HepG2 (cell line): ENCODE measurements around the gene HOXA6. TPM values are rescaled to one million over a fixed set of nuclear protein-coding genes. Genes with fewer than 3 reads are reported as not detected.

Experiments used
- ATAC-seq: fragments of 200-7000 bp; cut with Tn5 transposase; 3 replicates; pipeline ENCODE4 v1.9.1; 2020; ENCODE audit warnings: mild to moderate bottlenecking, moderate library complexity
- BruUV-seq: library from RNA; stranded (reverse); fragments of 400-500 nt; replicated peaks from 2 replicates; lab custom pipeline; 2021; lab: Mats Ljungman, UMichigan
- CTCF ChIA-PET: fragments of 300-600 bp; formaldehyde crosslinking; extraction: SDS; loops from one replicate; lab custom pipeline; 2021; ENCODE audit warnings: low total read pairs, inconsistent platforms, low intra/inter-chr PET ratio; lab: Yijun Ruan, JAX
- POLR2A ChIA-PET: fragments of 350-600 bp; sonication (Branson Sonifier 250); formaldehyde crosslinking; loops from one replicate; lab custom pipeline; 2020; ENCODE audit warnings: antibody characterized with exemption, inconsistent platforms; lab: Yijun Ruan, JAX
- DNase-seq: peaks from one replicate; pipeline ENCODE4 v3.0.0-alpha.2; 2015; ENCODE audit warnings: low spot score
- FAIRE-seq: peaks from 3 replicates; lab custom pipeline; 2011; peaks lifted over from hg19 to GRCh38; lab: Jason Lieb, UNC
- H2AFZ ChIP-seq: one replicate; pipeline ENCODE4 v1.6.1; 2011; ENCODE audit warnings: low read length, inconsistent platforms
- H3K27ac ChIP-seq: fragments of 300-600 bp; 3 replicates; pipeline ENCODE4 v1.8.0; 2011; ENCODE audit warnings: mixed run types, mild to moderate bottlenecking, mixed read lengths, low read length, inconsistent platforms; ENCODE audit not compliant: insufficient read depth; ENCODE audit errors: extremely low read length
- H3K27me3 ChIP-seq, 2 experiments: fragments of 200-600 bp in 1 of 2; 2 replicates in 1 of 2; 3 replicates in 1 of 2; pipeline versions ENCODE4 v1.6.0 to v1.8.0; 2011; ENCODE audit warnings: low read length in 2 of 2, mild to moderate bottlenecking in 2 of 2, moderate library complexity in 2 of 2, inconsistent platforms in 1 of 2; ENCODE audit not compliant: insufficient read depth in 2 of 2, control insufficient read depth in 1 of 2
- H3K36me3 ChIP-seq, 2 experiments: fragments of 200-600 bp in 1 of 2; replicated peaks in 1 of 2; 2 replicates in 1 of 2; 3 replicates in 1 of 2; pipeline versions ENCODE4 v1.5.1 to v1.8.0; 2011; ENCODE audit warnings: low read length in 2 of 2, inconsistent platforms in 1 of 2; ENCODE audit not compliant: insufficient read depth in 2 of 2, control insufficient read depth in 1 of 2
- H3K4me1 ChIP-seq: 2 replicates; pipeline ENCODE4 v1.5.1; 2012; ENCODE audit warnings: low read length, inconsistent platforms; ENCODE audit not compliant: insufficient read depth
- H3K4me2 ChIP-seq: 2 replicates; pipeline ENCODE4 v1.6.0; 2011; ENCODE audit warnings: low read depth, low read length, inconsistent platforms
- H3K4me3 ChIP-seq, 3 experiments: fragments of 200-600 bp in 1 of 3; sonication (generic), shearing (Covaris generic) in 1 of 3; replicated peaks in 1 of 3; 2 replicates each; pipeline ENCODE4 v1.5.1; 2011 to 2016; ENCODE audit warnings: low read length in 3 of 3, inconsistent platforms in 2 of 3, low read depth in 2 of 3, mild to moderate bottlenecking in 2 of 3, control low read depth in 1 of 3, mixed read lengths in 1 of 3; ENCODE audit not compliant: insufficient read depth in 1 of 3
- H3K79me2 ChIP-seq: one replicate; pipeline ENCODE4 v1.6.1; 2011; ENCODE audit warnings: low read length, inconsistent platforms; ENCODE audit not compliant: insufficient read depth
- H3K9ac ChIP-seq: 2 replicates; pipeline ENCODE4 v1.6.0; 2011; ENCODE audit warnings: mild to moderate bottlenecking, low read depth, low read length, inconsistent platforms; ENCODE audit not compliant: insufficient read depth
- H3K9me3 ChIP-seq: 2 replicates; pipeline ENCODE4 v1.5.1; 2012; ENCODE audit warnings: mild to moderate bottlenecking, low read length
- H4K20me1 ChIP-seq: 2 replicates; pipeline ENCODE4 v1.6.0; 2011; ENCODE audit warnings: inconsistent platforms, mild to moderate bottlenecking, low read length, moderate library complexity; ENCODE audit not compliant: insufficient read depth
- CBFB ChIP-seq: sonication (generic); formaldehyde crosslinking; IDR thresholded peaks from 2 replicates; pipeline ENCODE4 v1.4.0; 2020; ENCODE audit warnings: missing genetic modification reagents
- FOXO1 ChIP-seq: sonication (generic); formaldehyde crosslinking; IDR thresholded peaks from 2 replicates; pipeline ENCODE4 v1.4.0; 2020; ENCODE audit warnings: missing genetic modification reagents
- MAFG ChIP-seq: sonication (generic); formaldehyde crosslinking; IDR thresholded peaks from 2 replicates; pipeline ENCODE4 v1.5.1; 2020; ENCODE audit warnings: mild to moderate bottlenecking, missing genetic modification reagents
- MAZ ChIP-seq, 2 experiments: sonication (generic) in 1 of 2; formaldehyde crosslinking in 1 of 2; IDR thresholded peaks; 2 replicates each; pipeline versions ENCODE4 v1.5.0 to v1.6.1; 2012 to 2020; ENCODE audit warnings: low read depth in 2 of 2, mild to moderate bottlenecking in 2 of 2, borderline replicate concordance in 1 of 2, improper control_type of control experiment in 1 of 2, low read length in 1 of 2, missing genetic modification reagents in 1 of 2, moderate library complexity in 1 of 2
- NCOA2 ChIP-seq: sonication (generic); formaldehyde crosslinking; IDR thresholded peaks from 2 replicates; pipeline ENCODE4 v1.8.0; 2022; ENCODE audit warnings: inconsistent platforms
- PHB2 ChIP-seq: fragments of 450-650 bp; IDR thresholded peaks from 2 replicates; pipeline ENCODE4 v1.6.1; 2018; ENCODE audit not compliant: partially characterized antibody
- SP140L ChIP-seq: sonication (generic); formaldehyde crosslinking; IDR thresholded peaks from 2 replicates; pipeline ENCODE4 v1.4.0; 2020; ENCODE audit warnings: missing genetic modification reagents, borderline replicate concordance
- ZNF337 ChIP-seq: sonication (generic); formaldehyde crosslinking; IDR thresholded peaks from 2 replicates; pipeline ENCODE4 v1.5.1; 2020; ENCODE audit warnings: missing genetic modification reagents, low read depth, mild to moderate bottlenecking, borderline replicate concordance
- ZNF468 ChIP-seq: sonication (generic); formaldehyde crosslinking; IDR thresholded peaks from 2 replicates; pipeline ENCODE4 v1.8.0; 2022; ENCODE audit warnings: mild to moderate bottlenecking, moderate library complexity, missing genetic modification reagents
- ZNF644 ChIP-seq: IDR thresholded peaks from 2 replicates; pipeline ENCODE4 v1.6.1; 2016; ENCODE audit warnings: low read depth
- WGBS: methylation state at CpG from one replicate; pipeline ENCODE4 v1.1.6; 2017; ENCODE audit warnings: low lambda C conversion rate; 5-methylcytosine and 5-hydroxymethylcytosine counted together
- in situ Hi-C: cut with HindIII; loops from 2 replicates; pipeline ENCODE4 v1.10.0; 2017; ENCODE audit warnings: low pct_unique_long_range_greater_than_20kb; ENCODE audit not compliant: extremely low pct_ligation_motif_present
- intact Hi-C: fragments of 100-400 bp; cut with micrococcal nuclease; formaldehyde crosslinking; loops from one replicate; pipeline ENCODE4 v1.10.0; 2022; ENCODE audit not compliant: unreplicated experiment
- polyA plus RNA-seq, 8 experiments: library from polyadenylated mRNA; depleted of rRNA in 3 of 8; stranded (reverse) in 7 of 8; unstranded in 1 of 8; fragments of >200 nt; fragmentation: Illumina TruSeq in 4 of 8; extraction: Trizol in 4 of 8; gene quantifications; 2 replicates each; pipeline versions ENCODE4 v1.2.1 to v1.2.3, GENCODE V29; 2011 to 2016; ENCODE audit warnings: low read depth in 4 of 8, missing spikeins in 1 of 8, mixed read lengths in 1 of 8; ENCODE audit not compliant: insufficient read depth in 1 of 8
- total RNA-seq, 5 experiments: library from RNA; depleted of rRNA; stranded (reverse); fragments of >200 nt; fragmentation: Illumina TruSeq; extraction: Trizol; gene quantifications; 2 replicates each; pipeline ENCODE4 v1.2.3, GENCODE V29; 2016; ENCODE audit warnings: low read depth in 1 of 5
- TF ChIP-seq, protein P1 (sequence below): sonication (generic); formaldehyde crosslinking; IDR thresholded peaks from 2 replicates; pipeline ENCODE4 v1.5.0; 2020; ENCODE audit warnings: mild to moderate bottlenecking, missing genetic modification reagents, borderline replicate concordance
- TF ChIP-seq, protein P2 (sequence below): sonication (generic); formaldehyde crosslinking; IDR thresholded peaks from 2 replicates; pipeline ENCODE4 v1.5.0; 2020; ENCODE audit warnings: missing genetic modification reagents

Gene HOXA6
- total and polyA plus RNA-seq, 2 of the 13 experiments (the other 11 are each of a cell fraction or from before 2014, with no cell fraction given) = 1.3 to 1.5 TPM

GRCh38 chr7:27114881-27115220 lies 32.7 kb downstream of the HOXA6 start:
- TF ChIP-seq ZNF468 (CRISPR knock-in tag) (no peak), NCOA2 (CRISPR knock-in tag) (no peak), FOXO1 (CRISPR knock-in tag) (no peak), MAZ (IDR thresholded peaks at IDR 0.05; ENCODE audit: borderline replicate concordance, low read depth, low read length) (no peak), MAZ (CRISPR knock-in tag; IDR thresholded peaks at IDR 0.05; ENCODE audit: low read depth) (no peak), ZNF337 (CRISPR knock-in tag) (no peak), PHB2 (no peak), CBFB (no peak), MAFG (CRISPR knock-in tag) (no peak), SP140L (CRISPR knock-in tag) (no peak), ZNF644 (CRISPR knock-in tag) (no peak)
- TF ChIP-seq, protein P1, sequence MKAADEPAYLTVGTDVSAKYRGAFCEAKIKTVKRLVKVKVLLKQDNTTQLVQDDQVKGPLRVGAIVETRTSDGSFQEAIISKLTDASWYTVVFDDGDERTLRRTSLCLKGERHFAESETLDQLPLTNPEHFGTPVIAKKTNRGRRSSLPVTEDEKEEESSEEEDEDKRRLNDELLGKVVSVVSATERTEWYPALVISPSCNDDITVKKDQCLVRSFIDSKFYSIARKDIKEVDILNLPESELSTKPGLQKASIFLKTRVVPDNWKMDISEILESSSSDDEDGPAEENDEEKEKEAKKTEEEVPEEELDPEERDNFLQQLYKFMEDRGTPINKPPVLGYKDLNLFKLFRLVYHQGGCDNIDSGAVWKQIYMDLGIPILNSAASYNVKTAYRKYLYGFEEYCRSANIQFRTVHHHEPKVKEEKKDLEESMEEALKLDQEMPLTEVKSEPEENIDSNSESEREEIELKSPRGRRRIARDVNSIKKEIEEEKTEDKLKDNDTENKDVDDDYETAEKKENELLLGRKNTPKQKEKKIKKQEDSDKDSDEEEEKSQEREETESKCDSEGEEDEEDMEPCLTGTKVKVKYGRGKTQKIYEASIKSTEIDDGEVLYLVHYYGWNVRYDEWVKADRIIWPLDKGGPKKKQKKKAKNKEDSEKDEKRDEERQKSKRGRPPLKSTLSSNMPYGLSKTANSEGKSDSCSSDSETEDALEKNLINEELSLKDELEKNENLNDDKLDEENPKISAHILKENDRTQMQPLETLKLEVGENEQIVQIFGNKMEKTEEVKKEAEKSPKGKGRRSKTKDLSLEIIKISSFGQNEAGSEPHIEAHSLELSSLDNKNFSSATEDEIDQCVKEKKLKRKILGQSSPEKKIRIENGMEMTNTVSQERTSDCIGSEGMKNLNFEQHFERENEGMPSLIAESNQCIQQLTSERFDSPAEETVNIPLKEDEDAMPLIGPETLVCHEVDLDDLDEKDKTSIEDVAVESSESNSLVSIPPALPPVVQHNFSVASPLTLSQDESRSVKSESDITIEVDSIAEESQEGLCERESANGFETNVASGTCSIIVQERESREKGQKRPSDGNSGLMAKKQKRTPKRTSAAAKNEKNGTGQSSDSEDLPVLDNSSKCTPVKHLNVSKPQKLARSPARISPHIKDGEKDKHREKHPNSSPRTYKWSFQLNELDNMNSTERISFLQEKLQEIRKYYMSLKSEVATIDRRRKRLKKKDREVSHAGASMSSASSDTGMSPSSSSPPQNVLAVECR (CRISPR knock-in tag) = no peak
- TF ChIP-seq, protein P2, sequence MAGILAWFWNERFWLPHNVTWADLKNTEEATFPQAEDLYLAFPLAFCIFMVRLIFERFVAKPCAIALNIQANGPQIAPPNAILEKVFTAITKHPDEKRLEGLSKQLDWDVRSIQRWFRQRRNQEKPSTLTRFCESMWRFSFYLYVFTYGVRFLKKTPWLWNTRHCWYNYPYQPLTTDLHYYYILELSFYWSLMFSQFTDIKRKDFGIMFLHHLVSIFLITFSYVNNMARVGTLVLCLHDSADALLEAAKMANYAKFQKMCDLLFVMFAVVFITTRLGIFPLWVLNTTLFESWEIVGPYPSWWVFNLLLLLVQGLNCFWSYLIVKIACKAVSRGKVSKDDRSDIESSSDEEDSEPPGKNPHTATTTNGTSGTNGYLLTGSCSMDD (CRISPR knock-in tag) = no peak
- FAIRE-seq (no peak), ATAC-seq (no peak), DNase-seq (no peak)
- Histone ChIP-seq H3K9me3 (no peaks in the 10 kb centered on the region), H3K79me2 (peaks cover 33% of the 10 kb centered on the region), H3K4me2 (no peak overlapping the region), H3K4me1 (peaks cover 33% of the 10 kb centered on the region), H4K20me1 (peaks cover 12% of the 10 kb centered on the region; the same call in 1 of the 2 replicates), H3K9ac (no peak overlapping the region), H3K27ac (no peak overlapping the region), H3K4me3 (no peak overlapping the region), H2AFZ (no peak overlapping the region), H3K36me3 (peaks cover 1 to 7% of the 10 kb centered on the region in 2 experiments; a peak in 3 of 5 replicates), H3K27me3 (no peaks in the 10 kb centered on the region)
- no TSS peak for BruUV-seq
- ChIA-PET POLR2A (no interaction called here), CTCF (no interaction called here)
- WGBS = 99% methylated on average over 6 of the region's 6 CpGs
- intact Hi-C loops (no loop called here), in situ Hi-C loops (no loop called here)
